DMS114 treated with DMSO at 0.1 percent for 48 hours (cell line): Measurements from ENCODE around the gene TPI1.
A peak's percentile ranks its signal among the peaks of the same experiment; 100 is the strongest.

Experiments
- DNase-seq: peaks from one replicate; lab custom pipeline; 2025; ENCODE audit not compliant: unreplicated experiment; lab: John Stamatoyannopoulos, UW

The TPI1 gene

DNA sequence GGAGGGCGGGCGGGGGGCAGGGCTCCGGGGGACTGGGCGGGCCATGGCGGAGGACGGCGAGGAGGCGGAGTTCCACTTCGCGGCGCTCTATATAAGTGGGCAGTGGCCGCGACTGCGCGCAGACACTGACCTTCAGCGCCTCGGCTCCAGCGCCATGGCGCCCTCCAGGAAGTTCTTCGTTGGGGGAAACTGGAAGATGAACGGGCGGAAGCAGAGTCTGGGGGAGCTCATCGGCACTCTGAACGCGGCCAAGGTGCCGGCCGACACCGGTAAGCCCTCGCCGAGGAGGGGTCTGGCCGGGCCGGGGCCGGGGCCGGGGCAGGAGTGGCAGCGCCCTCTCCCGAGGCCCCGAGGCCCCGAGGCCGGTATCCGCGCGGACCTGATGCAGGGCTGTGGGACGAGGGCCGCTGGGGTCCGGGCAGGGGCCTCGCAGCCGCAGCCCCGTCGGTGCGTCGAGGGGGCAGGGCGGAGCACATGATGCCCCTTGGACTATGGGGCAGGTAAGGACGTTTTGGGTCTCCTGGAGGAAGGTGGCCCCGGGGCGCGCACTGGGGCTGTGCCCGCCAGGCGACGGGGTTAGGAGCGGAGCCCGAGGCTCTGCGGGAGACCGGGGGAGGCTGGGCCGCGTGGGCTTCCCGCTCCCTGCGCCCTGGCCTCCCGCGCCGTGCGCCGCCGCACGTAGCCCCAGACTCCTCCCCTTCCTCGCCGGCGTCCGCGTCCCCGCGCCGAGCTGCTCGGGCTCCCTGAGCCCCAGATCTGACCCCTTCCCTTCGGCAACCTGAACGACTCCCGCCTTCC is at the start of gene TPI1:
Gene TPI1, plus strand, starts transcription at position 119 of the 798 bp plus-strand sequence. Its CDS starts 36 bp downstream, at position 155.
- DNase-seq: no peak

- DNase-seq: no peak
Observed at GRCh38 chr12:6817662-6818157, 49.6 kb upstream of the TPI1 start.

- no peak for DNase-seq
Observed at GRCh38 chr12:6818222-6818621, 49.1 kb upstream of the TPI1 start.

GRCh38 chr12:6818645-6819044 is 48.7 kb upstream of the TPI1 start:
- DNase-seq: no peak

DNA sequence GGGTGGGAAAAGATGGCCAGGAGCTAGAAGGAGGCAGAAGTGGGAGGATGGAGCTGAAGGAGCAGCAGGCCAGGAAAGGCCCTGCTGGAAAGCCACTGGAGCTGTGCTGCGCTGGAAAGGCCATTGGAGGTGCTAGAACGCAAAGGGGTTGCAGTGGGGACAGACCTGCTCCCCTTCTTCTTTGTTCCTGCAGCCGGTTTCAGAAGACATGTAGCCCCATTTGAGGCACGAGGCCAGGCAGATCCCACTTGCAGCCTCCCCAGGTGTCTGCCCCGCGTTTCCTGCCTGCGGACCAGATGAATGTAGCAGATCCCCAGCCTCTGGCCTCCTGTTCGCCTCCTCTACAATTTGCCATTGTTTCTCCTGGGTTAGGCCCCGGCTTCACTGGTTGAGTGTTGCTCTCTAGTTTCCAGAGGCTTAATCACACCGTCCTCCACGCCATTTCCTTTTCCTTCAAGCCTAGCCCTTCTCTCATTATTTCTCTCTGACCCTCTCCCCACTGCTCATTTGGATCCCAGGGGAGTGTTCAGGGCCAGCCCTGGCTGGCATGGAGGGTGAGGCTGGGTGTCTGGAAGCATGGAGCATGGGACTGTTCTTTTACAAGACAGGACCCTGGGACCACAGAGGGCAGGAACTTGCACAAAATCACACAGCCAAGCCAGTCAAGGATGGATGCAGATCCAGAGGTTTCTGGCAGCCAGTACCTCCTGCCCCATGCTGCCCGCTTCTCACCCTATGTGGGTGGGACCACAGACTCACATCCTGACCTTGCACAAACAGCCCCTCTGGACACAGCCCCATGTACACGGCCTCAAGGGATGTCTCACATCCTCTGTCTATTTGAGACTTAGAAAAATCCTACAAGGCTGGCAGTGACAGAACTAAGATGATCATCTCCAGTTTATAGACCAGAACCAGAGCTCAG is 48.0 kb upstream of the TPI1 start:
- DNase-seq: no peak

DNA sequence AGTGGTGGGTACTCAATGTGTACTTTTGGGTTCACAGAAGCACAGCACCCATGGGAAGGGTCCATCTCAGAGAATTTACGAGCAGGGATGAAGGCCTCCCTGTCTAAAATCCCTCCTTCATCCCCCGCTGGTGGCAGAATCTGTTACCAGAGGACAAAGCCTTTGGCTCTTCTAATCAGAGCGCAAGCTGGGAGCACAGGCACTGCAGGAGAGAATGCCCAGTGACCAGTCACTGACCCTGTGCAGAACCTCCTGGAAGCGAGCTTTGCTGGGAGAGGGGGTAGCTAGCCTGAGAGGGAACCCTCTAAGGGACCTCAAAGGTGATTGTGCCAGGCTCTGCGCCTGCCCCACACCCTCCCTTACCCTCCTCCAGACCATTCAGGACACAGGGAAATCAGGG is 47.2 kb upstream of the TPI1 start:
- DNase-seq: no peak

- no peak for DNase-seq
Observed at GRCh38 chr12:6821591-6822425, 45.5 kb upstream of the TPI1 start, which contains the start of gene GPR162. TSS of gene GPR162 (plus strand) at chr12:6821821. CDS start at chr12:6823899, 2,078 bp downstream.

DNA sequence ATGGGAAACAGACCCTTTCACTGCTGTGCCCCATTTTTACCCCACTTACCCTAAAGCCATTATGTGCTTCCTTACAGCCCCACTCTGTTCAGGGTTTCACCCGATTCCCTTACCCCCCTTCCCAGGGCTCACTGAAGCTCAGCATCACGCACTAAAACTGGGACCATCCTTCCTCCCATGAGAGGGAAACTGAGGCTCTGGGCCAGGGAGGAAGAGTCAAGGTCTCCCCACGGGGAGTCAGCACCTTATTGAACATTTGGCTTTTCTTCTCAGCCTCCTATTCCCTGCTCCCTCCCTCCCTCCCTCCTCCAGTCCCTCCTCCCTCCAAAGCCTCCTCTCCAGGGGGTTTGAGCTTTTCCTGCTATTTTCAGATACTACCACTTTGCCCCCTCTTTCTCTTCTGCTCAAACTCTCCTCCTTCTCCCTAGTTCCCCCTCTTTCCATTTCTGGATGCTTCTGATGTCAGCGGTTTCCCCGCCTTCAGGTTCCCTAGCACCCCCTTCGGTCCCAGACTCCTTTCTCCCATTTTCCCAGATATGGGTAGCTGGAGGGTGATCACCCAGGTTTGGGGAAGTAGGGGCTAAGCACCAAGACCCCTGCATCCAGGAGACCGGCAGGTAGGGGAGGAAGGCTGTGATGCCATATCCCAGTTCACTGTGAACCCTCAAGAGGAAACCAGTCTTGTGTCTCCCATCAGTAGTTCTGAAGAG is 44.8 kb upstream of the TPI1 start:
- no peak for DNase-seq

GRCh38 chr12:6823182-6824084 is 43.9 kb upstream of the TPI1 start:
- no peak for DNase-seq

DNA sequence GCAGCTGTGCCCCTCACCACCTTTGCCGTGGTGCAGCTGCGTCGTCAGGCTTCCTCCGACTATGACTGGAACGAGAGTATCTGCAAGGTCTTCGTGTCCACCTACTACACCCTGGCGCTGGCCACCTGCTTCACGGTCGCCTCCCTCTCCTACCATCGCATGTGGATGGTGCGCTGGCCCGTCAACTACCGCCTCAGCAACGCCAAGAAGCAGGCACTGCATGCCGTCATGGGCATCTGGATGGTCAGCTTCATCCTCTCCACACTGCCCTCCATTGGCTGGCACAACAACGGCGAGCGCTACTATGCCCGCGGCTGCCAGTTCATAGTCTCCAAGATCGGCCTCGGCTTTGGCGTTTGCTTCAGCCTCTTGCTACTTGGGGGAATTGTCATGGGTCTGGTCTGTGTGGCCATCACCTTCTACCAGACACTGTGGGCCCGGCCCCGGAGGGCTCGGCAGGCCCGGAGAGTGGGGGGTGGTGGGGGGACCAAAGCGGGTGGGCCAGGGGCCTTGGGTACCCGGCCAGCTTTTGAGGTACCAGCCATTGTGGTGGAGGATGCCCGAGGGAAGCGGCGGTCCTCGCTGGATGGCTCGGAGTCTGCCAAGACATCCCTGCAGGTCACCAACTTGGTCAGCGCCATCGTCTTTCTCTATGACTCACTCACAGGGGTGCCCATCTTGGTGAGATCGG is 43.1 kb upstream of the TPI1 start:
- DNase-seq: no peak

- no peak for DNase-seq
Observed at GRCh38 chr12:6824901-6825381, 42.4 kb upstream of the TPI1 start.

DNA sequence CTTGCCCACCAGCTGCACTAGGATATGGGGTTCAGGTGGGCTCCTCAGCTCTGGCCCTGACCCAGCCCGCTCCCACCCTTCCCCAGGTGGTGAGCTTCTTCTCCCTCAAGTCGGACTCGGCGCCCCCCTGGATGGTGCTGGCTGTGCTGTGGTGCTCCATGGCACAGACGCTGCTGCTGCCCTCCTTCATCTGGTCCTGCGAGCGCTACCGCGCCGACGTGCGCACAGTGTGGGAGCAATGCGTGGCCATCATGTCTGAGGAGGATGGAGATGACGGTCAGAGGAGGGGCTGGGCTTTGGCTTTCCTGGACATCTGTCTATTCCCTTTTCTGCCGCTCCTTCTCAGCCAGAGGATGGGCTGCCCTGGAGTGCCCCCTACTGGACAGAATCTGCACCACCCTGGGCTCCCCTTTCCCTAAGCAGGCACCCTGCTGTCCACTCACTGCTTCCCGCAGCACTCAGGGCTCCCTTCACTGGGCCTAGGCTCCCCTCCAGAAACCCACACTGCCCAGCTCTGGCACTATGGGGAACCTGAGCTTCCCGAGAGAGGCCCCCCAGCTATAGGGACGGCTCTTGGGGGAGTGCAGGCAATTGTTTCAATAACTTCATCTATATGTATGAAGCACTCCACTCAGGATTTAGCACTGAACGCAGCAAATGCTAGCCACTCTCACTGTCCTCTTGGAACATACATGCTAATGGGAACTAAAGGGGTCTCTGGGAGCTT is 41.8 kb upstream of the TPI1 start:
- DNase-seq: peak; percentile 85

DNA sequence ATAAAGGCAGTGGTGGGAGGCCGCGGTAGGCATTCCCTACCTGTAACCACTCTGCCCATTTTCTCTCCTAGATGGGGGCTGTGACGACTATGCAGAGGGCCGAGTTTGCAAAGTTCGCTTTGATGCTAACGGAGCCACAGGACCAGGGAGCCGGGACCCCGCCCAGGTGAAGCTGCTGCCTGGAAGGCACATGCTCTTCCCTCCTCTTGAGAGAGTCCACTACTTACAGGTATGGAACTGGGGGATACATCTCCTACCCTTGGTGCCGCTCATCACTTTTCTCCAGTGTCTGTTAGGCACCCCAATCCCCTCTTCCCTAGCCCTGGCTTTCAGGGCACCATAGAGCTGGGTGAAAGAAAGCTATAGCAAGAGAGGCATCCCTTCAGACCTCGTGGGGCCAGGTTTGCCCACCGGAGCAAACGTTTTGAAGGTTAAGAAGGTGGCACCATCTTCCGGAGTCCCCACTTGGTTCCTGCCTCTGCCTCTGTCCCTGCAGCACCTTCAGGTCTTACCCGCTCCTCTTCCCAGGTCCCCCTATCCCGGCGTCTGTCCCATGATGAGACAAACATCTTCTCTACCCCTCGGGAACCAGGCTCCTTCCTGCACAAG is 41.1 kb upstream of the TPI1 start:
- no peak for DNase-seq

DNA sequence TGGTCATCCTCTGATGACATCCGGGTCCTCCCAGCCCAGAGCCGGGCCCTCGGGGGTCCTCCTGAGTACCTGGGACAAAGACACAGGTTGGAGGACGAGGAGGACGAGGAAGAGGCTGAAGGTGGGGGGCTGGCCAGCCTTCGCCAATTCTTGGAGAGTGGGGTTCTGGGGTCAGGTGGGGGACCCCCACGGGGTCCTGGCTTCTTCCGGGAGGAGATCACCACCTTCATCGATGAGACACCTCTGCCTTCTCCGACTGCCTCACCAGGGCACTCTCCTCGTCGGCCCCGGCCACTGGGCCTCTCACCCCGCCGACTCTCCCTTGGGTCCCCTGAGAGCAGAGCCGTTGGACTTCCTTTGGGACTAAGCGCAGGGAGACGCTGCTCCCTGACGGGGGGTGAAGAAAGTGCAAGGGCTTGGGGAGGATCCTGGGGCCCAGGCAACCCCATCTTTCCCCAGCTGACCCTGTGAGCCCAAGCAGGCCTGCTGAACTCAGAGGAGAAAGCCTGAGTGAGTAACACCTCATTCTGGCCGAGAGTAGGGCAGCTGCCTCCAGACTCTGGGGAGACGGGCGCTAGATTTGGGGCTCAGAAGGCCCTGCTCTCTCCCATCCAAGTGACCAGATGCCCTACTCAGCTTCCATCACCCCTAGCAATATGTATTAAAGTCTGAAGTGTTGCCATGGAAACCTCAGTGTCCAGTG is 40.4 kb upstream of the TPI1 start:
- no peak for DNase-seq

DNA sequence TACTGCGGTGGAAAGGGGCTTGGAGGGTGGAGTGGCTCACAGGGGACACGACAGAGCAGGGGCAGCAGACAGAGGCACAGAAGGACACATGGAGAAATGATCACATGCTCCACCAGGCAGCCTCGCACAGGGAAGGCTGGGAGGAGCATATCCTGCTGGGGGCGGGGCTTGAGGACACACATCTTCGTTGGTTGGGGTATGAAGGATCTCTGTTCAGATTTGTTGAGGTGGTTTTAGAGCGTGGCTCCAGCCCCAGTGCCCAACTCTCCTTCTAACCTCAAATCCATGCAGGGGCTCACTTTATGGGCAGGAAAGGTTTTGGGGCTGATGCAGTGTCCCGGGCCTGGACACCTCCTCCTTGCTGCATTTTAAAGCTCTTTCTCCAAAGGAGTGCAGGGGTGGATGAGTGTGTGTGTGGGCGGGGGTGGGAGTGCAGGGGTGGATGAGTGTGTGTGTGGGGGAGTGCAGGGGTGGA is 39.9 kb upstream of the TPI1 start:
- peak; percentile 33 for DNase-seq

DNA sequence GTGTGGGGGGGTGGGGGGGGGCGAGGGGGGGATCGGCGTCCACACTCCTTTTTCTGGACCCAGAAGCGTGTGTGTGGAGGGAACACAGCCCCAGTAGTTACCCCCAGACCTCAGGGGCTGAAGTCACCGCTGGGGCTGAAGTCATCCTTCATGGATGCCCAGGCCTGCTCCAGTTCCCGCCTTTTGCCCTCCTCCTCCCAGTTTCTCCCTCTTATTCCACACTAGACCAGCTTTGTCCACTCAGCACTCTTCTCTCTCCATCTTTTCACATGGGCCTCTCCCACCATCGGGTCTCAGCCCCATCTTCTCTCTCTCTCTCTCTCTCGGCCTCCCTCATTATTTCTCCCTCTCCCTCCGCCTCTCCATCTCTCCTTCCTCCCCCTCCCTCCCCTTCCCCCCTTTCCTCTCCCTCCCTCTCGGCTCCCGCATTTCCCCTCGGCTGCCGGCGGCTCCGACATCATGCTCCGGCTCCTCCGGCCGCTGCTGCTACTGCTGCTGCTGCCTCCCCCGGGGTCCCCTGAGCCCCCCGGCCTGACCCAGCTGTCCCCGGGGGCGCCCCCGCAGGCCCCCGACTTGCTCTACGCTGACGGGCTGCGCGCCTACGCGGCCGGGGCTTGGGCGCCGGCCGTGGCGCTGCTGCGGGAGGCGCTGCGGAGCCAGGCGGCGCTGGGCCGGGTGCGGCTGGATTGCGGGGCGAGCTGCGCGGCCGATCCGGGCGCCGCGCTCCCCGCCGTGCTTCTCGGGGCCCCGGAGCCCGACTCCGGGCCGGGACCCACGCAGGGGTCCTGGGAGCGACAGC is 39.1 kb upstream of the TPI1 start, which contains the start of gene P3H3:
Gene P3H3, plus strand, starts transcription at position 426 of the 799 bp plus-strand sequence. Its CDS starts 34 bp downstream, at position 460.
- DNase-seq: no peak
